ENCODE measurements around the gene CDX1.
A peak's percentile ranks its signal among the peaks of the same experiment; 100 is the strongest.

The CDX1 gene

GRCh38 chr5:150184990-150185912 lies 18.7 kb downstream of the CDX1 start:
- peak in 1 of 2 donors; percentile 5 for DNase-seq

GRCh38 chr5:150186137-150186536 lies 19.6 kb downstream of the CDX1 start:
- DNase-seq = no peak

GRCh38 chr5:150186897-150187296 lies 20.3 kb downstream of the CDX1 start:
- DNase-seq = no peak

GRCh38 chr5:150188146-150188842 lies 21.7 kb downstream of the CDX1 start:
- DNase-seq = no peak

GRCh38 chr5:150189326-150189725 lies 22.7 kb downstream of the CDX1 start:
- no peak for DNase-seq

DNA sequence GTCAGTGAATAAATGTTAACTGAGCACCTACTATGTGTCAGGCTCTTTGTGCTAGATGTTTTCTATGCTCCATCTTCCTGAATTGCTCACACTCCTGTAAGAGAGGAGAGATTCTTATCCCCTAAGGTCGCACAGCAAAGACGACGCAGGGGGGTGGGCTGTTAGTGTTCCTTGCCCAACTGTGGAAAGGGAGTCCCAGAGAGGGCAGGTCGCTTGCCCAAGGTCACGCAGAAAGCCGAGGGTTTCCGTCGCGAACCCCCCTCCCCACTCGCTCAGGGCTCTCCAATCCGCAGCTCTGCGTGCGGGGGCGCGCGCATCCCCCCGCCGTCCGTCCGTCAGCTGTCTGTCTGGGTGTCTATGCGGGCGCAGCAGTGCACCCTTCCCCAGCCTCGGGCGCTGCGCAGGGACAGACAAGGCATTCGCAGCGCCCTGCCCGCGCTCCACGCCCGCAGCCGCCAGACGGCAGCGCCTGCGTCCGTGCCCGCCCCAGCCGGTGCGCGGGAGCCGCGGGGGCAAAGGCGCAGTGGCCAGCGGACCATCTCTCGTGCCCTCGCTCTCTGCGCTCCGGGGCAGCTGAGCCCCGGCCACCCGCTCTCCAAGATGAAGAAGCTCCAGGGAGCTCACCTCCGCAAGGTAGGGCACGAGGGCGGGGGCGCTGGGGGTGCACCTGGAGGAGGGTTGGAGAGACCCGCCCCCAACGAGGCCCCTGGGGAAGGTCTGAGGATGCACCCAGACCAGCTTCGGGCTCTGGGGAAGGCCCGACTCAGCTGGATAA lies 23.3 kb downstream of the CDX1 start, which contains the start of gene SLC6A7:
Gene SLC6A7, plus strand, starts transcription at position 335 of the 775 bp plus-strand sequence. Its CDS starts 266 bp downstream, at position 601.
- DNase-seq = no peak

- no peak for DNase-seq
These were observed 24.0 kb downstream of the CDX1 start for GRCh38 chr5:150190503-150190979.

- no peak for DNase-seq
These were observed 24.4 kb downstream of the CDX1 start for GRCh38 chr5:150190987-150191386.

DNA sequence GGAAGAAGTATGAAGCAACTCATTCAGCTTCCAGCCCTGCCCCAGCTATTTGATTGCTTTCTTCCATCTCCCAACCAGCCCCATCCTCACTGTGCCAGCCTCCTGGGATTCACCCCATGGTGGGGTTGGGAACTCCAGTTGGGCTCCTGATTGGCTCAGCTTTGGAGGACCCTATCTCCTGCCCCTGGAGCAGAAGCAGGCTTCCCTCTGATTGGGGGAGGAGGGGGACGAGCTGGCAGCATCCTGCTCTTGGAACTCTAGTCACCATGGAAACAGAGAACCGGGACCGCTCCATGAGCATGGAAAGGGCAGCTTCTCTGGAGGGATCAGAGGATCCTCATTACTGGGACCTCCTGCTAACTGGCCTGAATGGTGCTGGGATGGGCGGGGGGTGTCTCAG lies 25.9 kb downstream of the CDX1 start:
- no peak for DNase-seq

- DNase-seq = no peak
These were observed 29.3 kb downstream of the CDX1 start for GRCh38 chr5:150195736-150196485.

DNA sequence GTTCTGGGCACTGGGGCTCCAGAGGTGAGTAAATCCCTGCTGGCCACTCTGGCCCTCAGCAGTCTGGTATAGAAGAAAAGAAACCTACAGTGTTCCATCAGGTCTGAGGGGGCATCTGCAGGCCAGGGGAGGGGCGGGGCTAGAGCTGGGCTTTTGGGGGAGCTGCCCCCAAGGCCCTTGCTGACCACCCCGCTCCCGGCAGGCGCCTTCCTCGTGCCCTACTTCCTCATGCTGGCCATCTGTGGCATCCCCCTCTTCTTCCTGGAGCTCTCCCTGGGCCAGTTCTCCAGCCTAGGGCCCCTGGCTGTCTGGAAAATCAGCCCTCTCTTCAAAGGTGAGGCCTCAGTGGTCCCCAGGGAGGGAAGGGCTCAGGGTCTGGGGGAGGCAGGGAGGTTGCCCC lies 29.9 kb downstream of the CDX1 start:
- DNase-seq = no peak

DNA sequence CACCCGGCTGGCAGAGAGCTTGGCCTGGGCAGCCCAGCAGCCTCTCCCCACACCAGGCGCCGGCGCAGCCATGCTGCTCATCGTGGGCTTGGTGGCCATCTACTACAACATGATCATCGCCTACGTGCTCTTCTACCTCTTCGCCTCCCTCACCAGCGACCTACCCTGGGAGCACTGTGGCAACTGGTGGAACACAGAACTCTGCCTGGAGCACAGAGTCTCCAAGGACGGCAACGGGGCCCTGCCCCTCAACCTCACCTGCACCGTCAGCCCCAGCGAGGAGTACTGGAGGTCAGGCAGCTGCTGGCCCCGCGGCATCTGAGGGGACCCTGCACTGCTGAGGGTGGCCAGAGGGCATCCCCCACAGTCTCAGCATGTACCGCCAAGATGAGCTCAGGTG lies 30.4 kb downstream of the CDX1 start:
- no peak for DNase-seq

DNA sequence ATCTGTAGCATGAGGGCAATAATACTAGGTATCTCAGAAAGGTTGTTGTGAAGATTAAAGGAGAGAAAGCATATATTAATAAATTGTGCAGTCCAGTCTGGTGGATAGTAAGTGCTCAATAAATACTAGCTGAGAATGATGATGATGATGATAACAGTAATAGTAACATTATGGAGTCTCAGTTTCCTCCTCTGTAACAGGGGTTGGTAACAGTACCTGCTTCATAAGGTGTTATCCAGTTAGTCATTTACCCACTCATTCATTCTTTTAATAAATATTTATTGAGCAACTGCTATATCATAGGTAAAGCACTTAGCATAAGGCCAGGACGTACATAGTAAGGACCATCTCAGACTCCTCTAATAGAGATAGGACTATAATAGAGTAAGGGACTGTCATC lies 30.9 kb downstream of the CDX1 start:
- no peak for DNase-seq

- DNase-seq = no peak
These were observed 35.9 kb downstream of the CDX1 start for GRCh38 chr5:150202501-150202900.

- no peak for DNase-seq
These were observed 37.4 kb downstream of the CDX1 start for GRCh38 chr5:150203832-150204589.

DNA sequence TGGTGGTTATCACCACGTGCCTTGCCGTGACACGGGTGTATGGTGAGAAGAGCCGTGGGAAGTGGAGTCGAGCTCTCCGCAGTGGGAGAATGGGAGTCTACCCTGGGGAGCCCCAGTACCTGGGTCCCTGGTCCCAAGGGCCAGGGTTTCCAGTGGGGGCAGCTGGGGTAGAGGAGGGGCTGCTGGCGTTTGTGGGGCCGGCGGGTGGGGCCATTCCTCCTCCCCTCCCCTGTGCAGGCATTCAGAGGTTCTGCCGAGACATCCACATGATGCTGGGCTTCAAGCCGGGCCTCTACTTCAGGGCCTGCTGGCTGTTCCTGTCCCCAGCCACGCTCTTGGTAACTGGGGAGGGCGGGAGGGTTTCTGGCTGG lies 38.0 kb downstream of the CDX1 start:
- no peak for DNase-seq

DNA sequence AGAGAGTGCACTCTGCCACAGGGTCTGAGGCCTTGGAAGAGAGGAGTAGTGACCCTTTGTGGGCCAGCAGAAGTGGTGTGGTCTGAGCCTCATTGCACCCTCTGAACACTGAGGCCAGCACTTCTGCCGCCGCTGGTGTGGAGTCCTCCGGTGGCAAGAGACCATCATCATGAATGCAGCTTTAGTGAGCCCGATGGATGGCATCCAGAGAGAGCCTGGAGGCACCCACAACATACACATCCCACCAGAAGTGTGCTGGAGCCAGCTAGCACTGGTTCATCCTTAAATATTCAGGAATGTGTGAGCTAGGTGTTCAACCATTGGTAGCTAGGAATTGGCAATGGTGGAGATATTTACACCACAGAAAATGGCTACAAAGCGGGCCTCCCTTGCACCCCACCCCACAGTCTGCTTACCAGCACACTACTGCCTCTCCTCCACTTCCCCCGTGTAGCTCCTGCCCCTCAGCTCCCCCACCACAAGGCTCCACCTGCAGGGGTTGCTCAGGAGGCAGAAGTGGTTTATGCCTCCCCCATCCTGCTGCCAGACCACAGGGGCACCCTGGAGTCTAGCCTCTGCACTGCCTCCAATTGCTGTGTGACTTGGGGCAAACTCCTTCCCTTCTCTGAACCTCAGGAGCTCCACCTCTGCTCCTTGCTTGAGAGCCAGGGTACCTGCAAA lies 39.7 kb downstream of the CDX1 start:
- DNase-seq = no peak

DNA sequence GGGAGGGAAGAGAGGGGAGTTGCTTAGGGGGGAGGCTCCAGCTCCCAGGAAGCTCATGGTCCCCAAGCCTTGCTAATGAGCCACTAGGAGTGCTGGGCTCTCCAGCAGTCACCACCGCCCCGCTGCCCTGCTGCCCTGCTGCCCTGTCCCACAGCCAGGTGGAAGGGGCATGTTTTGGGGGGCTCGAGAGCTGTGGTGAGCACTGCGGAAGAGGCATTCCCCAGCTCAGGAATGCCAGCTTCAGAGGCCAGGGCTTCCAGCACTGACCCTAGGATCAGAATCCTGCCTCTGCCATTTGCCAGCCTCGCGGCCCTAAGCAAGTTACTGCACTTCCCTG lies 40.2 kb downstream of the CDX1 start:
- no peak for DNase-seq

- DNase-seq = no peak
These were observed 41.9 kb downstream of the CDX1 start for GRCh38 chr5:150208187-150209098.

DNA sequence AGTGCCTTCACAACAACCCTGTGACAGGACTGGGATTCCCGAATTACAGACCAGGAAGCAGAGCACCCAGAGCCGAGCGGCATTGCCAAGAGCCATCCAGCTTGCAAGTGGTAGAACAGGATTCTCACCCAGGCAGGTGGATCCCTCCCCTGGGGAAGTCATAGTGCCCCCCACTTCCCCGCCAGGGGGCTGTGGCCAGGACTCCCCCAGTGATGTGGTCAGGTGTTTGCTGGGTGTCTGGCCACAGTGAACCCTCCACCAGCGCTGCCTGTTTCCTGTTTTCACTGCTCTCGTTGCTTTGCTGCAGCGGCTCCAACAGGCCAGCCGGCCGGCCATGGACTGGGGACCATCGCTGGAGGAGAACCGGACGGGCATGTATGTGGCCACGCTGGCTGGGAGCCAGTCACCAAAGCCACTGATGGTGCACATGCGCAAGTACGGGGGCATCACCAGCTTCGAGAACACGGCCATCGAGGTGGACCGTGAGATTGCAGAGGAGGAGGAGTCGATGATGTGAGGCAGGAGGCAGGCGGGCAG lies 42.6 kb downstream of the CDX1 start:
- peak; percentile 23 to 39 for DNase-seq

Measured in CD4-positive, alpha-beta T cell treated with Interleukin-1 beta for 1 hour (primary cell).